Activated CD4-positive, alpha-beta T cell treated with anti-CD3 and anti-CD28 coated beads, Interleukin-2, amount 50 U/mL, for 1 hour (primary cell): Measurements from ENCODE around the gene BACE2.
"Not testable (repeated sequence)": the region's sequence is repeated elsewhere in the genome, so short reads cannot be mapped to it uniquely, and the experiment has no call there.

Source experiments
- DNase-seq: peaks from one replicate; pipeline ENCODE4 v3.0.0-alpha.2; 2020

Gene BACE2

GRCh38 chr21:41283211-41283818, 115.4 kb downstream of the BACE2 start:
- DNase-seq: peak; percentile 43

GRCh38 chr21:41289431-41289830, 121.5 kb downstream of the BACE2 start:
- DNase-seq: no peak

- no peak for DNase-seq
Observed at GRCh38 chr21:41290106-41290799, 122.3 kb downstream of the BACE2 start.

- no peak for DNase-seq
Observed at GRCh38 chr21:41294548-41295231, 126.7 kb downstream of the BACE2 start.

GRCh38 chr21:41295721-41296254, 127.8 kb downstream of the BACE2 start:
- DNase-seq: no peak

- DNase-seq: no peak
Observed at GRCh38 chr21:41302976-41303375, 135.0 kb downstream of the BACE2 start.

- no peak for DNase-seq
Observed at GRCh38 chr21:41304068-41304720, 136.2 kb downstream of the BACE2 start.

- DNase-seq: no peak
Observed at GRCh38 chr21:41307219-41307618, 139.3 kb downstream of the BACE2 start.

- not testable (repeated sequence) for DNase-seq
Observed at GRCh38 chr21:41313285-41314164, 145.6 kb downstream of the BACE2 start.

- DNase-seq: no peak
Observed at GRCh38 chr21:41315726-41316125, 147.8 kb downstream of the BACE2 start.

- DNase-seq: no peak
Observed at GRCh38 chr21:41316200-41317062, 148.5 kb downstream of the BACE2 start, which contains the start of gene FAM3B. Gene FAM3B, plus strand, starts transcription at chr21:41316801. Its CDS starts 79 bp downstream, at chr21:41316880.

GRCh38 chr21:41317063-41317392, 149.1 kb downstream of the BACE2 start:
- DNase-seq: no peak

- DNase-seq: no peak
Observed at GRCh38 chr21:41317458-41317857, 149.5 kb downstream of the BACE2 start.

GRCh38 chr21:41318218-41318617, 150.3 kb downstream of the BACE2 start:
- no peak for DNase-seq

GRCh38 chr21:41319273-41319672, 151.3 kb downstream of the BACE2 start:
- DNase-seq: no peak

- peak; percentile 3 for DNase-seq
Observed at GRCh38 chr21:41321211-41321907, 153.4 kb downstream of the BACE2 start.

GRCh38 chr21:41321908-41322495, 154.0 kb downstream of the BACE2 start:
- DNase-seq: no peak

GRCh38 chr21:41322496-41323382, 154.8 kb downstream of the BACE2 start:
- no peak for DNase-seq
